NCI-H1436 treated with DMSO at 0.1 percent for 48 hours (cell line): ENCODE measurements around the gene NAB2.

ENCODE experiments used
- DNase-seq: peaks from one replicate; lab custom pipeline; 2025; lab: John Stamatoyannopoulos, UW

Gene NAB2

GRCh38 chr12:57093415-57094207 lies 4.7 kb downstream of the NAB2 start:
- DNase-seq = no peak

DNA sequence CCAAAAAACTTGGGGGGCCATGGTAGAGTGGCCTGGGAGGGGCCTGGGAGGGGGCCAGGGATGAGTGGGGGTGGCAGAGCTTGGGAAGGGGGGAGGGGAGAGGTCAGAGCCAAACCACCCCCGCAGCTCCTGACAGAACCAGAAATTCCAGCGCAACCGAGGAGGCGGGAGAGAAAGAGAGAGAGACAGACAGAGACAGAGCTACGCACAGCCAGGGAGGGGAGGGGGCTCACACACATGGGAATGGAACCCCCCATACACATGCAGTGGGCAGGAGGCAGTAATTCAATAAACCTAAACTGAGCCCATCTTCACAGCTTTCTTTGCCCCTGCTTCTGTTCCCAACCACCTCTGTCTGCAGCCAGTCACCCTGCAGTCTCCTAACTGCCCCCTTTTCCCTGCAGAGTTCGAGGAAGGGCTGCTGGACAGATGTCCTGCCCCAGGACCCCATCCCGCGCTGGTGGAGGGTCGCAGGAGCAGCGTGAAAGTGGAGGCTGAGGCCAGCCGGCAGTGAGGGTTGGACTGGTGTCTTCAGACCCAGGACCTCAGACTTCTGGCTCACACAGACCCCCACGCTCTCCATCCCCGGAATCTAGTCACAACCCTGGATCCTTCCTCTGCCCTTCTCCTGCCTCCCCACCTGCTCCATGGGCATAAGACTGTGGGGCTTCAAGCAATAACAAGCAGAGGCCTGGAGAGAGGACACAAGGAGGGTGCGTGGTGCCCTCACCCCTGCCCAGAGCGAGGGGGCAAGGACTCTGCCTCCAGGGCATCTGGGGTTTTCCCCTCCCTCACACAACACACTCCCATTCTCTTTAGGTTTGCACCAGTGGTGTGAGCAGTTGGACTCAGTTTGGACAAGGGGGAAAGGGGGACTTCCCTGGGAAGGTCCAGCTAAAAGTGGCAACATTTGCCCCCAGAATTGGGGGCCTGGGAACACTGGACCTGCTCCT lies 5.6 kb downstream of the NAB2 start:
- no peak for DNase-seq

GRCh38 chr12:57095440-57095839 lies 6.5 kb downstream of the NAB2 start:
- DNase-seq = no peak

DNA sequence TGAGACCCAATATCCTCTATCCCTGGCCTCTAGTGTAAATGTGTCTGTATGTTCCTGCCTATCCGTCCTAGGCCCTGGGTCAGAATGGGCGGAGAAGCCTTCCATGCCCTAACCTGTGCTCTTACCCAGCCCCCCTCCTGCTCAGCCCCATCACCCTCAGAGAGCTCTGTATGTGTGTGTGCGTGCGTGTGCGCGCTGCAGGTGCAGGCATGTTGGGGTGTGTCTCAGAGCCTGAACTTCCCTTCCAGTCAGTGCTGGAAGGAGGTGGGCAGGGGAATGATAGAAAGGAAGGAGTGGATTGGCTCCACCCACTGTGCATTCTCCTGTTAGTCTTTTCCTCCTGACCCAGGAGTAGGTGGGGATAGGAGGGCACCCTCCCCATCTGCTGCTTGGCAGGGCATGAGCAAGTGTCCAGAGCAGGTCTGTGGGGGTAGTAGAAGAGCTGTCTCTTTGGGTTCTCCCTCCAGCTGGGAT lies 7.2 kb downstream of the NAB2 start:
- no peak for DNase-seq

DNA sequence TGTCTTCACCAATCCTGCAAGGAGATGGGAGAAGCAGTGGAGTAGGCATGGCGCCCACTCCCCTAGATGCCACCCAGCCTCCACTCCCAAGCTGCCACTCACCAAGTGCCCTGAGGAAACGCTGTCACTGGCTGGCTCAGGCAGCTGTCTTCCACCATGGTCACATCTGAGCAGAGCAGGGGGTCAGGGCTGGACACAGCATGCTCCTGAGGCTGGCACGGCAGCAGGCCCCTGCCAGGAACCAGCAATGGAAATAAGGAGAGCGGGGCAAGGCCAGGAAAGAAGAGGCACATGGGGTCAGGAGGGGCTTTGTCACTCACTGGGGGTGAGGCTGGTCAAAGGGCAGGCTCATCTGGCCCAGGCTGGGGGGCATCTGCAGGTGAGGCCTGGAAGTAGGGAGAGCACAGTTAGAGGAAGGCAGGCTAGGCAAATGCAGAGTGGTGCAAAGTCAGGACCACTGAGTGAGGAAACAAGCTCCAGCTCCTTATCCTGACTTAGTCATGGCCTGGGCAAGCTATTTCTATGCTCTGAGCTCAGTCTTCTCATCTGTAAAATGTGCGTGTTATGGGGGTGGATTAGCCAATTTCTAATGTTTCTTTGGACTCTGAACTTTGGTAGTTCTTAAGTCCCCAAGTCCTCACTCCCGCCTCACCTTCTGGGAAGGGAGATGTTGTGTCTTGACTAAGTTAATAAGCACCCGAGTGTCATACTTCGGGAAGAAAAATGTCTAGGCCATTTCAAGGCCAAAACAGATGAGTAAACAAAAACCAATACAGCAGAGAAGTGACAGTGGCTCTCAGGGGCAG lies 8.0 kb downstream of the NAB2 start:
- DNase-seq = no peak

DNA sequence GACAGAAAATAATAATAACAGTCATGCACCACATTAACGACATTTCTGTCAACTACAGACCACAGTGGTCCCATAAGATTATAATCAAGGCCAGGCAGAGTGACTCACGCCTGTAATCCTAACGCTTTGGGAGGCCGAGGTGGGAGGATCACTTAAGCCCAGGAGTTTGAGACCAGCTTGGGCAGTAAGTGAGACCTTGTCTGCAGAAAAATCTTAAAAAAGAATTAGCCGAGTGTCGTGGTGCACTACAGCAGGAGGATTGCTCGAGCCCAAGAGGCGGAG lies 8.6 kb downstream of the NAB2 start:
- DNase-seq = no peak

DNA sequence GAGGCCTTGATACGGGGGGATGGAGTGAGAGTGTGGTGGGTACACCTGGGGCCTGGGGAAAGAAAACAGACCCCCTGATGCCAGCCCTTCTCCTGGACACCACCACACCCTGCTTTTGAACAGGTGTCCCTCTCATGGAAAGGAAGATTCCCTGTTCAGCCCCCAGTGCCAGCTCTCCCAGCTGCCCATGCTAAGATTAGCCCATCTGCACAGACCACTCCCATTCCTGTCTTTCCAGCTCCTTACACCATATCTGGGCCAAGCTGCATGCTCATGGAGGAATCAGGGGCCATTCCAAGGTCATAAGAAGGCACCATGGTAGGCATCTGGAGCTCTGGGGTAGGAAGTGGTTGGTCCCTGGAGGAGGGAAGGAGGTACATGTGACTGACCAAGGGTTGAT lies 9.6 kb downstream of the NAB2 start:
- no peak for DNase-seq

DNA sequence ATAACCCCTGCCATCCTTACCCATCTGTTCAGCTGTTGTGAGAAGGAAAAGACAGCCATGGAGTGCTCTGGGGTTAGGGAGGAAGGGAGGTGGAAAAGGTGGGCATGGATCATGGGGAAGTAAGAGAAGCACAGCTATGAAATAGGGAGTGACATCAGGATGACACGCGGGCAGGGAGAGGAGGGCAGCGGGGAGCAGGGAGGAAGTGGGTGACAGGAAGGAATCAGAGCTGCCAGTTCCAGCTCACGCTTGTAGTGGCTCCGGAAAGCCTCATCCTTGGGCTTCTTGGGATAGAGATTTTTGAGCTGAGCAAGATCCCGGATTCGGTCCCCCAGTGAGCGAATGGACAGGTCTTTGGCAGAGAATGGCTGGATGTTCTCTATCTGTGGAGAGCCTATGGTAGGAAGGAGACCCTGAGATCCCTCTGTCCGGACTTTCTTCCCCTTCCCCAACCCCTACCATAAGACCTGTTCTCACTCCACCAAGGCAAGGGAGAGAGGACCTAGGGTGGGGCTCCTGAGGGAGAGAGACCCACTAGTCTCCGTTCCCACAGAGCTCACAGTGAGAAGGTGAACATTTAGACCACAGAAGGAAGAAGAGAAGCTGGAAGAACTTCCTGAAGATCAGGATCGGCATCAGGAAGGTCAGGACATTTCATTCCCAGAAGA lies 10.3 kb downstream of the NAB2 start:
- DNase-seq = no peak

DNA sequence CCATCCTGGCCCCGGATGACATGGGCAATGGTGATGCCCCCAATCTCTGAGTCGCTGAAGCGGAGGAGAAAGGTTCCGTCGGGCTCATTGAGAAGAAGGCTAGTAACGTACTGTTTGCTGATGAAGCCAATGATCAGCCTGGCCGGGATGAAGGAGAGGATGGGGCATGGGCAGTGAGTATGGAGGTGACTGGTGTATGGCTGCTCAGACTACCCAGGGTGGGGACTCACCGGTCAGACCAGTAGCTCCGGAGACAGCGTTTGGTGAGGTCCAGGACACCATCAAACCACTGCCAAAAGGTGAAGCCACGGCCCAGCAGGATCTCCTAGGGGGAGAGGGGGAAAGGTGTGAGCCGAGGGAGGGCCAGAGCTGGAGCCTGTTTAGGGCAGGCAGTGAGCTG lies 10.9 kb downstream of the NAB2 start:
- no peak for DNase-seq

- no peak for DNase-seq
Observed at GRCh38 chr12:57101892-57102695, 13.2 kb downstream of the NAB2 start.

GRCh38 chr12:57103856-57104255 lies 14.9 kb downstream of the NAB2 start:
- no peak for DNase-seq

GRCh38 chr12:57104292-57104910 lies 15.5 kb downstream of the NAB2 start:
- no peak for DNase-seq

DNA sequence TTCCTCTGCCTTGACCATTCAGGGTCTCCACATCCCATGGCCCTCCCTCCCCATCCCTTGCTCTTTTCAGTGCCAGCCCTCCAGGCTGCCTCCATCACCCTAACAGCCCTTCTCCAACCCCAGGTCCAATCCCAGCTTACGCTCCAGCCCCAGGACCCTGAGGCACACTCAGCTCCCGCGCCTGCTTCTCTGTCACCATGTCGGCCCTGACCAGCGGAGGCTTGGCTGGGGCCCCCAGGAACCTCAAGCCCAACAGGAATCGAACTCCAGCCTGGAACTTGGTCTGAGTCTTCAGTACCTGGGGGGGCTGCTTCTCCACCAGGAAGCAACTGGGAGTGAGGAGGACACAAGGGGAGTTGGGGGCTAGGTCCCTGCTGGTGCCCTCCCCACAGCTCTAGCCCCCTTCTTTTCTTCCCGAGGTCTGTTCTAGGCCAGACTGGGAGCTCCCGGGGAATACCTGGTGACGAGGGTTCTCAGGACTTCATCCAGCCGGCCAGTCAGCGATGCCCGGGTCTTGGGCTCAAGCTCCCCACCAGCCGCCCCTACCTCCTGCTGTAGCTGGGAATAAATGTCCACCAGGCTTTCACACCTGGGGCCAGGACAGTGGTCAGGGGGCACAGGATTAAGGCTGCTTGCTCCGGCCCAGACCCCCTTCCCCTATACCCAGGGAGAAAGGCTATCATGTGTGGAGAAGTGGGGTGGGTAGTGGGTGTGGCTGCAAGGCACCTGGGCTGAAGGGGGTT lies 16.3 kb downstream of the NAB2 start:
- no peak for DNase-seq

- no peak for DNase-seq
Observed at GRCh38 chr12:57106021-57106708, 17.3 kb downstream of the NAB2 start.

DNA sequence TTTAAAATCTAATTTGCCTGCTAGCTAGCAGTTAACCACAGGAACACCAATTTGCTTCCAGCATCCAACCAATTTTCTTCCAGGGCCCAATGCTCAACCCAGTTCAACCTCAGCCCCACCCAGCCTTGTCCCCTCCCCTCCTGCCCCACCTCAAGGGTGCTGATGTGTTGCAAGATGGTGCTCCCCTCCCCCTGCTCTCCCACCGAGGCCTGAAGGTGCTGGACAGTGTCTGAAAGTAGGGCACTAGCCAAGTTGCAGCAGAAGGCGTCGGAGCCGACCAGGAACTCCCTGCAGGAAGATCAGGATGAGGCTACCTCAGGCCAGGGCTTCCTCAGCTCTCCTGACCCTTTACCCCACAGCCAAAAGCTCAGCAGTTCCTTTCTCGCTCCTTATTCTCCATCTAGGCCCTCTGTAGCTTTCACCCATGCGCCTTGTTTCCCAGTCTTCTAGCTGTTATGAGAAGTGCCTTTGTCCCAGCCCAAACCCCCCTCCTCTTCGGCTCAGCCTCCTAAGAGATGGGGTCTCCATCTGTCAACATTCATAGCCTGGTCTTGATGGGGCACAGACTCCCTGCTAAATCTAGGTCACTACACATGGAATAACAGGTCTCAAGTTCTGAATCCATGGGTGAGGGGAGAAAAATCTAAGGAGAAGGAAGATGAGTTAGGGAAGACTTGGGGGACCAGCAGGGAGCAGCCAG lies 18.7 kb downstream of the NAB2 start:
- DNase-seq = no peak

DNA sequence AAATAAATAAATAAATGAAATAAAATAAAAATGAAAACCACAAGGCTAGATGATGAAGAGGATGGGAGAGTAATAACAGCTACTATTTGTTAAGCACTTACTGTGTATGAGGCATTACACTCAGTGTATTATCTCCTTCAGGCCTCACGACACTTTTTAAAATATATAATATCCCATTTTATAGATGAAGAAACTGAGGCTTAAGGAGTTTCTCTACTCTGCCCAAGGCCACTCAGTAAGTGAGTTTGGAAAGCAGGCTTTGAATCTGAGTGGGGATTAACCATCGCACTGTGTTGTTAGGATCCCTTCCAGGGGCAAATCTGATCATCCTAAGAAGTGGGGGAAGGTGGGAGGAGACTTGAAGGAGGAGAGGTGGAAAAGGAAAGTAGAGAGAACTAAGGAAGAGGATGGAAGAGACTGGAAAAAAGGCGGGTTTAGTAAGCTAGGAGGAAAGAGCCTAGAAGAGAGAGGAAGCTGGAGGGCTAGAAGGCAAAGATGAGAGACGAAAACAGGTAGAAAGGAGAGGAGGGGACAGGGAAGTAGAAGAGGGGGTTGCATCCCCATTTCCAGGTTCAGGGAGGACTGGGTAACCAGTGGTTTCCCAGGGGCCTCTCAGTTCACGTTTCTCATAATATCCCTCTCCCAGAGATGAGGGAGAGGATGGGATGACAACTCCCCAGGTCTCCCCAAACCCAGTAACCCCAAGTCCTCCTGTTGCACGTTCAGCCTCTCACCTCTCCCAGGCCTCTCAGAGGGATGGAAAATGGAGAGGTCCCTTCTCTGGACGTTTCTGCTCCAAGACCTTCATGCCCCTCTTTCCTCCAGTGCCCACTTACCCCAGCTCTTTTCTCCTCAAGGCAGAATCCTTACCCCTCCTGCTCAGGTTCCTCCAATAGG lies 20.5 kb downstream of the NAB2 start:
- no peak for DNase-seq
